ENCODE results near the gene KCTD7. TPM values are rescaled to one million over a fixed set of nuclear protein-coding genes. Genes with fewer than 3 reads are reported as not detected.

KCTD7 gene
- total and polyA plus RNA-seq, 2 of the 13 experiments (the other 11 are each of a cell fraction or from before 2014, with no cell fraction given) = 7.3 to 13.5 TPM

DNA sequence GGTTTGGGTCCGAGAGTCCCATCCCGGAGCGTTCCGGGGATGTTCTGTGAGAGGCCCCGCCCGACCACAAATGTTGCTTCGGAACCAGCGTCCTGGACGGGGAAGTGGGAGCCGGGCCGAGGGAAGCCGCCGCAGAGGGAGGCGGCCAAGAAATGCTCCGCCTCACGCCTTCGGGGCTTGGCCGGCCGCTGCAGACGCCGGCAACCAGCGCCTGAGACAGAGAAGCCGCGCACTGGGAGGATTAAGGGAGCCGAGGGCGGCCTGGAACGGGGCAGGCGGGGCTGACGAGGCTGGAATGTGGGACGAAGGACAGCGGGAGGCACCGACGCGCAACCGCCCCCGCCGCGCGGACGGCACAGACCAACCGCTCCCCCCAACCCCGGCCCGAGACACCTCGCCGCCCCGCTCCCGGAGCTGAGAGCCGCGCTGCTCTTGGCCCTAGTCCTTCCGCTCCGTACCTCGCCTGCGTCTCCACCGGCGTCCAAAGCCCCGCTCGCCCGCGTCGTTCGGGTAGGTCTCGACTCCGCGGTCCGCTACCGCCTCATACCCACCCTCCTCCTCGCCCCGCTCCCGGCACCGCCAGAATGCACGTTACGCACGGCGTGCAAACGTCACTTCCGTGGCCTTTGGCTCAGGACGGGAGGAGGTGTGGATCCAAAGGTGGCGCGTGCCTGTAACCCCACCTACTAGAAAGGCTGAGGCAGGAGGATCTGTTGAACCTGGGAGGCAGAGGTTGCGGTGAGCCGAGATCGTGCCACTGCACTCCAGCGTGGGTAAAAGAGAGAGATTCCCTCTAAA, 36.7 kb upstream of the KCTD7 start:
- ChIA-PET CTCF (ENCODE audit: low intra/inter-chr PET ratio, low total read pairs) (no interaction called here), POLR2A (interaction anchor here (0.7 to 1.0 kb wide), 2 partner anchors 10 to 63 kb away, joined by 3 to 5 read pairs; no protein-coding TSS in a partner anchor)
- Histone ChIP-seq H3K4me2 (ENCODE audit: low read depth, low read length) (peak overlapping the region; percentile 82), H3K4me1 (ENCODE audit: insufficient read depth, low read length) (peaks cover 54% of the 10 kb centered on the region), H3K27ac (ENCODE audit: extremely low read length, insufficient read depth, low read length) (peak overlapping the region; percentile 79), H3K36me3 (replicated peaks in 1 of 2; ENCODE audit: control insufficient read depth in 1 of 2, insufficient read depth in 2 of 2, low read length in 2 of 2) (no peaks in the 10 kb centered on the region; a peak in 1 of 5 replicates), H3K27me3 (ENCODE audit: control insufficient read depth in 1 of 2, insufficient read depth in 2 of 2, low read length in 2 of 2) (no peaks in the 10 kb centered on the region), H3K4me3 (replicated peaks in 1 of 3; ENCODE audit: insufficient read depth in 1 of 3, low read depth in 2 of 3, low read length in 3 of 3) (peak overlapping the region; percentile 90 to 98 (median 98)), H4K20me1 (ENCODE audit: insufficient read depth, low read length) (peaks cover 13% of the 10 kb centered on the region), H3K79me2 (ENCODE audit: insufficient read depth, low read length) (peaks cover 49% of the 10 kb centered on the region), H2AFZ (ENCODE audit: low read length) (no peak overlapping the region), H3K9me3 (ENCODE audit: low read length) (no peaks in the 10 kb centered on the region), H3K9ac (ENCODE audit: insufficient read depth, low read depth, low read length) (peak overlapping the region; percentile 94)
- FAIRE-seq (peak; percentile 96), DNase-seq (ENCODE audit: low spot score) (peak; percentile 91), ATAC-seq (peak; percentile 97)
- BruUV-seq (replicated peaks) = no TSS peak
- in situ Hi-C loops (cut with HindIII; ENCODE audit: extremely low pct_ligation_motif_present, low pct_unique_long_range_greater_than_20kb) = no loop called here
- intact Hi-C loops (cut with micrococcal nuclease; ENCODE audit: unreplicated experiment) = loop anchor here (5.0 kb wide), 1 partner anchor 35 kb away; the partner anchor contains the start of gene KCTD7
- whole genome bisulfite sequencing (ENCODE audit: low lambda C conversion rate) = 0% methylated on average over 10 of the region's 83 CpGs
- TF ChIP-seq ZNF660 (CRISPR knock-in tag; IDR thresholded peaks at IDR 0.05; ENCODE audit: borderline replicate concordance, low read depth) = no peak
- TF ChIP-seq ZNF761 (CRISPR knock-in tag; conservative IDR thresholded peaks at IDR 0.05) = no peak; the same call in 1 of the 2 replicates
- TF ChIP-seq ZNF292 (CRISPR knock-in tag; IDR thresholded peaks at IDR 0.05; ENCODE audit: borderline replicate concordance, low read depth) = peak; percentile 76; the same call in 1 of the 2 replicates
- TF ChIP-seq, protein P1, sequence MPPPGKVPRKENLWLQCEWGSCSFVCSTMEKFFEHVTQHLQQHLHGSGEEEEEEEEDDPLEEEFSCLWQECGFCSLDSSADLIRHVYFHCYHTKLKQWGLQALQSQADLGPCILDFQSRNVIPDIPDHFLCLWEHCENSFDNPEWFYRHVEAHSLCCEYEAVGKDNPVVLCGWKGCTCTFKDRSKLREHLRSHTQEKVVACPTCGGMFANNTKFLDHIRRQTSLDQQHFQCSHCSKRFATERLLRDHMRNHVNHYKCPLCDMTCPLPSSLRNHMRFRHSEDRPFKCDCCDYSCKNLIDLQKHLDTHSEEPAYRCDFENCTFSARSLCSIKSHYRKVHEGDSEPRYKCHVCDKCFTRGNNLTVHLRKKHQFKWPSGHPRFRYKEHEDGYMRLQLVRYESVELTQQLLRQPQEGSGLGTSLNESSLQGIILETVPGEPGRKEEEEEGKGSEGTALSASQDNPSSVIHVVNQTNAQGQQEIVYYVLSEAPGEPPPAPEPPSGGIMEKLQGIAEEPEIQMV (CRISPR knock-in tag; IDR thresholded peaks at IDR 0.05; ENCODE audit: low read depth) = peak; percentile 96
- TF ChIP-seq, protein P2, sequence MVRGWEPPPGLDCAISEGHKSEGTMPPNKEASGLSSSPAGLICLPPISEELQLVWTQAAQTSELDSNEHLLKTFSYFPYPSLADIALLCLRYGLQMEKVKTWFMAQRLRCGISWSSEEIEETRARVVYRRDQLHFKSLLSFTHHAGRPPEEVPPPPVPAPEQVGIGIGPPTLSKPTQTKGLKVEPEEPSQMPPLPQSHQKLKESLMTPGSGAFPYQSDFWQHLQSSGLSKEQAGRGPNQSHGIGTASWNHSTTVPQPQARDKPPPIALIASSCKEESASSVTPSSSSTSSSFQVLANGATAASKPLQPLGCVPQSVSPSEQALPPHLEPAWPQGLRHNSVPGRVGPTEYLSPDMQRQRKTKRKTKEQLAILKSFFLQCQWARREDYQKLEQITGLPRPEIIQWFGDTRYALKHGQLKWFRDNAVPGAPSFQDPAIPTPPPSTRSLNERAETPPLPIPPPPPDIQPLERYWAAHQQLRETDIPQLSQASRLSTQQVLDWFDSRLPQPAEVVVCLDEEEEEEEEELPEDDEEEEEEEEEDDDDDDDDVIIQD (CRISPR knock-in tag; IDR thresholded peaks at IDR 0.05; ENCODE audit: low read depth) = 0 out of 2 replicates have a peak, but pooled peaks have one; percentile 47
- peak; percentile 56; the same call in 1 of the 2 replicates for TF ChIP-seq HDAC2 (CRISPR knock-in tag; IDR thresholded peaks at IDR 0.05)
- peak; percentile 89 for TF ChIP-seq HDAC1 (CRISPR knock-in tag; IDR thresholded peaks at IDR 0.05)
- TF ChIP-seq ZMYM3 (CRISPR knock-in tag; IDR thresholded peaks at IDR 0.05) = peak; percentile 91
- peak; percentile 54; the same call in 1 of the 2 replicates for TF ChIP-seq MZF1 (CRISPR knock-in tag; IDR thresholded peaks at IDR 0.05; ENCODE audit: borderline replicate concordance)
- TF ChIP-seq ZFP90 (CRISPR knock-in tag; IDR thresholded peaks at IDR 0.05; ENCODE audit: borderline replicate concordance) = peak; percentile 60; the same call in 1 of the 2 replicates
- TF ChIP-seq TCF7 (IDR thresholded peaks at IDR 0.05; ENCODE audit: low read depth) = no peak
- peak; percentile 63; the same call in 1 of the 2 replicates for TF ChIP-seq MEIS2 (CRISPR knock-in tag; IDR thresholded peaks at IDR 0.05)
- TF ChIP-seq ZNF230 (CRISPR knock-in tag; IDR thresholded peaks at IDR 0.05) = no peak
- TF ChIP-seq, protein P3, sequence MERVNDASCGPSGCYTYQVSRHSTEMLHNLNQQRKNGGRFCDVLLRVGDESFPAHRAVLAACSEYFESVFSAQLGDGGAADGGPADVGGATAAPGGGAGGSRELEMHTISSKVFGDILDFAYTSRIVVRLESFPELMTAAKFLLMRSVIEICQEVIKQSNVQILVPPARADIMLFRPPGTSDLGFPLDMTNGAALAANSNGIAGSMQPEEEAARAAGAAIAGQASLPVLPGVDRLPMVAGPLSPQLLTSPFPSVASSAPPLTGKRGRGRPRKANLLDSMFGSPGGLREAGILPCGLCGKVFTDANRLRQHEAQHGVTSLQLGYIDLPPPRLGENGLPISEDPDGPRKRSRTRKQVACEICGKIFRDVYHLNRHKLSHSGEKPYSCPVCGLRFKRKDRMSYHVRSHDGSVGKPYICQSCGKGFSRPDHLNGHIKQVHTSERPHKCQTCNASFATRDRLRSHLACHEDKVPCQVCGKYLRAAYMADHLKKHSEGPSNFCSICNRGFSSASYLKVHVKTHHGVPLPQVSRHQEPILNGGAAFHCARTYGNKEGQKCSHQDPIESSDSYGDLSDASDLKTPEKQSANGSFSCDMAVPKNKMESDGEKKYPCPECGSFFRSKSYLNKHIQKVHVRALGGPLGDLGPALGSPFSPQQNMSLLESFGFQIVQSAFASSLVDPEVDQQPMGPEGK (CRISPR knock-in tag; IDR thresholded peaks at IDR 0.05) = peak; percentile 72
- peak in 1 of 2 experiments; percentile 63; a peak in 1 of 4 replicates for TF ChIP-seq KLF16 (CRISPR knock-in tag; IDR thresholded peaks at IDR 0.05)
- peak; percentile 77; the same call in 1 of the 2 replicates for TF ChIP-seq REPIN1 (CRISPR knock-in tag; IDR thresholded peaks at IDR 0.05; ENCODE audit: borderline replicate concordance, low read depth)

All from HepG2 (cell line).